ENCODE measurements around the gene MYH3. TPM values are rescaled to one million over a fixed set of nuclear protein-coding genes. Genes with fewer than 3 reads are reported as not detected.

The MYH3 gene
- total RNA-seq, 4 donors from 2014 or later = 2.2 to 6.6 (median 3.6) TPM

DNA sequence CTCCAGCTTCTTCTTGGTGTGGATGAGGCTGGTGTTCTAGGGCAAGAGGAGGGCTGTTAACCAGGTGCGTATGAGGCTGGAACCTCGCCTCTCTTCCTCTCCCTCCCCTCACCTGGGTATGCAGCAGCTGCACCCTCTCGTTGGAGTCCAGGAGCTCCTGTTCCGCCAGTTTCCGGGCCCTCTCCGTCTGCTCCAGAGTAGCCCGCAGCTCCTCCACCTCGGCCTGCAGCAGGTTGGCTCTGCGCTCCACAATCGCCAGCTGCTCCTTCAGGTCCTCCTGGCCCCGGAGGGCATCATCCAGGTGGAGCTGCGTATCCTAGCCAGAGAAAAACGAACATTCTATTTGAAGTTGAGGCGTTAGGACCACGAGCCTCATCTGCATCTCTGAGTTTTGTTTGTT lies 25.4 kb downstream of the MYH3 start:
- in situ Hi-C loops (cut with MboI; ENCODE audit: low pct_ligation_motif_present in 1 of 4, low pct_unique_long_range_greater_than_20kb in 1 of 4, low sequenced_read_pairs in 3 of 4) (loop anchor here in 3 of 4 donors (25.0 kb wide), 2 partner anchors 206 to 506 kb away; partner anchors contain the start of gene PIRT (in 2 of the 3)), intact Hi-C loops (cut with DNase I; ENCODE audit: low total_unique reads) (no loop called here)
- no peak overlapping the region for H3K4me3 ChIP-seq
- no peaks in the 10 kb centered on the region for H3K27me3 ChIP-seq
- H3K9me3 ChIP-seq = no peaks in the 10 kb centered on the region
- no peaks in the 10 kb centered on the region for H3K4me1 ChIP-seq
- 73 to 94% methylated on average over 3 to 15 of the region's 15 CpGs for WGBS, 2 donors (ENCODE audit: low coverage in 1 of 2)
- no peak for DNase-seq
- TF ChIP-seq POLR2AphosphoS5 (IDR thresholded peaks at IDR 0.05) = no peak
- TF ChIP-seq, protein P1, sequence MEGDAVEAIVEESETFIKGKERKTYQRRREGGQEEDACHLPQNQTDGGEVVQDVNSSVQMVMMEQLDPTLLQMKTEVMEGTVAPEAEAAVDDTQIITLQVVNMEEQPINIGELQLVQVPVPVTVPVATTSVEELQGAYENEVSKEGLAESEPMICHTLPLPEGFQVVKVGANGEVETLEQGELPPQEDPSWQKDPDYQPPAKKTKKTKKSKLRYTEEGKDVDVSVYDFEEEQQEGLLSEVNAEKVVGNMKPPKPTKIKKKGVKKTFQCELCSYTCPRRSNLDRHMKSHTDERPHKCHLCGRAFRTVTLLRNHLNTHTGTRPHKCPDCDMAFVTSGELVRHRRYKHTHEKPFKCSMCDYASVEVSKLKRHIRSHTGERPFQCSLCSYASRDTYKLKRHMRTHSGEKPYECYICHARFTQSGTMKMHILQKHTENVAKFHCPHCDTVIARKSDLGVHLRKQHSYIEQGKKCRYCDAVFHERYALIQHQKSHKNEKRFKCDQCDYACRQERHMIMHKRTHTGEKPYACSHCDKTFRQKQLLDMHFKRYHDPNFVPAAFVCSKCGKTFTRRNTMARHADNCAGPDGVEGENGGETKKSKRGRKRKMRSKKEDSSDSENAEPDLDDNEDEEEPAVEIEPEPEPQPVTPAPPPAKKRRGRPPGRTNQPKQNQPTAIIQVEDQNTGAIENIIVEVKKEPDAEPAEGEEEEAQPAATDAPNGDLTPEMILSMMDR (IDR thresholded peaks at IDR 0.05) = no peak
- no peak for TF ChIP-seq EP300 (IDR thresholded peaks at IDR 0.05; ENCODE audit: low read depth)
- TF ChIP-seq POLR2A (IDR thresholded peaks at IDR 0.05) = no peak
- no peak overlapping the region for H3K27ac ChIP-seq
- H3K36me3 ChIP-seq = no peaks in the 10 kb centered on the region

DNA sequence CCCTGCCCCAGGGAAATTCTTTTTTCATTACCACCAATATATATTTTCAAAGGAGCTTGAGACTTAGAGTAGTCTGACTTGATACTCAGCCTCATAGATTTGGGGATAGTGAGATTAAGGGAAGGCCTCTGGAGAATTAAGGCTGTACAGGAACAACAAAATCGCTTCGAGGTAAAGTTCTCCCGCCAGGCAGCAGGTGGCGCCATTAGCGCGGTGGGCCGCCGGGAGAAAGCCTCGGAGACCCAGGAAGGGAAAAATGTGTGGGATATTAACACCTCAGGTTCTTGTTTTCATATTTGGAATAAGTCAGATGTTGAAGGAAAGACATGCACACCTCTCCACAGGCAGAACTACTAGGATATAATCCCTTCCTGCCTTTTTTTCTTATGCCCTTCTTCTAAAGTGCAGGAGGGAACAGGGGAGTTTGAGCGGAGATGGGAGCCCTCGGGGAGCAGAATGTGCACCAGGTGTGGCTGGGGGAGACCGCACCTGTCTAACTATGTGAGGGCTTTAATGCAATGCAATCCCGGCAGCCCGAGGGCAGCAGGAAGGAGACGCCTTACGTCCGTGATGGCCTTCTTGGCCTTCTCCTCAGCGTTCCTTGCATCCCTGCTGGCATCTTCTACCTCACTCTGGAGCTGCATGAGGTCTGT lies 25.9 kb downstream of the MYH3 start:
- in situ Hi-C loops (cut with MboI; ENCODE audit: low pct_ligation_motif_present in 1 of 4, low pct_unique_long_range_greater_than_20kb in 1 of 4, low sequenced_read_pairs in 3 of 4) = loop anchor here in 3 of 4 donors (25.0 kb wide), 2 partner anchors 206 to 506 kb away; partner anchors contain the start of gene PIRT (in 2 of the 3)

DNA sequence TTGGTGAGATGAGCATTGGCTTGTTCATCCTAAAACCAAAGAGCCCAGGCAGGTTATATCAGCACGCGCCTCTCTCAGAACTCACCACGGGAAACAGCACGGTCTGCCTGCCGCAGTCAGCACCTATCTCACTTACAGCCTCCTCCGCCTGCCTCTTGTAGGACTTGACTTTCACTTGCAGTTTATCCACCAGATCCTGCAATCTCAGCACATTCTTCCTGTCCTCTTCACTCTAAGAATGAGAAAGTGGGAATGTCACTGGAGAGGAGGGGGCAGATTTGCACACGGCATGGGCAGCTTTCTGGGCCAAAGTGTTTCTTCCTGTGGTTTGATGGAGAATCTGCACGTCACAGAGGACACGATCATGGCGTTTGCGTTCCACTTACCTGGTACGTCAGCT lies 27.4 kb downstream of the MYH3 start:
- 96 to 98% methylated on average over 6 to 12 of the region's 12 CpGs for WGBS, 2 donors (ENCODE audit: low coverage in 1 of 2)
- intact Hi-C loops (cut with DNase I; ENCODE audit: low total_unique reads) = no loop called here
- in situ Hi-C loops (cut with MboI; ENCODE audit: low pct_ligation_motif_present in 1 of 4, low pct_unique_long_range_greater_than_20kb in 1 of 4, low sequenced_read_pairs in 3 of 4) = loop anchor here in 3 of 4 donors (25.0 kb wide), 2 partner anchors 208 to 508 kb away; partner anchors contain the start of gene PIRT (in 2 of the 3)

More for the DNA sequence above, 25.9 kb downstream of the MYH3 start:
- Histone ChIP-seq H3K27me3 (no peaks in the 10 kb centered on the region), H3K9me3 (no peaks in the 10 kb centered on the region), H3K4me1 (no peaks in the 10 kb centered on the region), H3K36me3 (no peaks in the 10 kb centered on the region), H3K27ac (no peak overlapping the region), H3K4me3 (no peak overlapping the region)
- no peak for TF ChIP-seq POLR2AphosphoS5 (IDR thresholded peaks at IDR 0.05)
- TF ChIP-seq, protein P1 (IDR thresholded peaks at IDR 0.05) = peak; percentile 53 to 85 (median 74)
- WGBS, 2 donors (ENCODE audit: low coverage in 1 of 2) = 10 to 51% methylated on average over 9 to 18 of the region's 18 CpGs
- intact Hi-C loops (cut with DNase I; ENCODE audit: low total_unique reads) = no loop called here
- DNase-seq = peak; percentile 19

DNA sequence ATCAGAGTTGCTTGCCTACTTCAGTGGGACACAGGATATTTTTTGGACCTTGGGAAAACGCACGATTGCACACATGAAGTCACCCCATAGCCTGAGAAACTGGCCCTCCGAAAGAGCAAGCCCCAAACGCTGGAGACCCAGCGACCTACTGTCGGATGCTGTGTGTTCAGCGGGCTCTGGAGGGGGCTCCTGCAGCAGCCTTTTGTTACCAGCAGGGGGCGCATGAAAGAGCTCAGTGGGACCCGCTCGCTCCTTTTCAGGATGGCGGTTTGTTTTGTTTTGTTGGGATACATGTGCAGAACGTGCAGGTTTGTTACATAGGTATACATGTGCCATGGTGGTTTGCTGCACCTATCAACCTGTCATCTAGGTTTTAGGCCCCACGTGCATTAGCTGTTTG lies 28.4 kb downstream of the MYH3 start:
- in situ Hi-C loops (cut with MboI; ENCODE audit: low pct_ligation_motif_present in 1 of 4, low pct_unique_long_range_greater_than_20kb in 1 of 4, low sequenced_read_pairs in 3 of 4) = loop anchor here in 3 of 4 donors (25.0 kb wide), 2 partner anchors 209 to 509 kb away; partner anchors contain the start of gene PIRT (in 2 of the 3)

More for the DNA sequence above, 27.4 kb downstream of the MYH3 start:
- Histone ChIP-seq H3K9me3 (no peaks in the 10 kb centered on the region), H3K4me1 (no peaks in the 10 kb centered on the region), H3K27me3 (no peaks in the 10 kb centered on the region), H3K27ac (no peak overlapping the region), H3K36me3 (no peaks in the 10 kb centered on the region), H3K4me3 (no peak overlapping the region)
- TF ChIP-seq, protein P1 (IDR thresholded peaks at IDR 0.05) = no peak
- TF ChIP-seq POLR2A (IDR thresholded peaks at IDR 0.05) (no peak), POLR2AphosphoS5 (IDR thresholded peaks at IDR 0.05) (no peak), EP300 (IDR thresholded peaks at IDR 0.05; ENCODE audit: low read depth) (no peak)
- no peak for DNase-seq

More for the DNA sequence above, 28.4 kb downstream of the MYH3 start:
- no peaks in the 10 kb centered on the region for H3K9me3 ChIP-seq
- intact Hi-C loops (cut with DNase I; ENCODE audit: low total_unique reads) = no loop called here
- no peak overlapping the region for H3K27ac ChIP-seq
- no peak overlapping the region for H3K4me3 ChIP-seq
- no peak for DNase-seq
- no peaks in the 10 kb centered on the region for H3K36me3 ChIP-seq
- 93% methylated on average over 13 of the region's 13 CpGs; no CpG with 5 or more reads in 1 of the 2 donors for WGBS, 2 donors (ENCODE audit: low coverage in 1 of 2)
- no peaks in the 10 kb centered on the region for H3K4me1 ChIP-seq
- TF ChIP-seq, protein P1 (IDR thresholded peaks at IDR 0.05) = no peak
- TF ChIP-seq POLR2A (IDR thresholded peaks at IDR 0.05) (no peak), POLR2AphosphoS5 (IDR thresholded peaks at IDR 0.05) (no peak), EP300 (IDR thresholded peaks at IDR 0.05; ENCODE audit: low read depth) (no peak)
- H3K27me3 ChIP-seq = no peaks in the 10 kb centered on the region

Measured in transverse colon (tissue), 4 donors.